ENCODE data around the gene HEPH.
"Not testable (repeated sequence)": the region's sequence is repeated elsewhere in the genome, so short reads cannot be mapped to it uniquely, and the experiment has no call there.

The HEPH gene

GRCh38 chrX:66233209-66233608 is 69.2 kb downstream of the HEPH start:
- no peak for DNase-seq

- not testable (repeated sequence) for DNase-seq
These were observed 69.9 kb downstream of the HEPH start for GRCh38 chrX:66233904-66234303.

GRCh38 chrX:66255359-66255967 is 91.4 kb downstream of the HEPH start:
- DNase-seq = no peak

- DNase-seq = no peak
These were observed 98.8 kb downstream of the HEPH start for GRCh38 chrX:66262807-66263206.

All from NCI-H1694 treated with DMSO at 0.1 percent for 48 hours (cell line).